ENCODE measurements around the gene NUP133.
"Not testable (repeated sequence)": the region's sequence is repeated elsewhere in the genome, so short reads cannot be mapped to it uniquely, and the experiment has no call there.

NUP133 gene

GRCh38 chr1:229508823-229509337, 739 bp upstream of the NUP133 start:
- DNase-seq: no peak

GRCh38 chr1:229507502-229507901, 639 bp downstream of the NUP133 start:
- no peak for DNase-seq

- DNase-seq: no peak
Measured at GRCh38 chr1:229506633-229507032, 1.5 kb downstream of the NUP133 start.

GRCh38 chr1:229495782-229496181, 12.4 kb downstream of the NUP133 start:
- no peak for DNase-seq

- DNase-seq: no peak
Measured at GRCh38 chr1:229487181-229487580, 21.0 kb downstream of the NUP133 start.

GRCh38 chr1:229485318-229485717, 22.8 kb downstream of the NUP133 start:
- no peak for DNase-seq

- no peak for DNase-seq
Measured at GRCh38 chr1:229482511-229482910, 25.6 kb downstream of the NUP133 start.

GRCh38 chr1:229480495-229480894, 27.6 kb downstream of the NUP133 start:
- no peak for DNase-seq

GRCh38 chr1:229479660-229480399, 28.3 kb downstream of the NUP133 start:
- DNase-seq: no peak

- DNase-seq: no peak
Measured at GRCh38 chr1:229478852-229479251, 29.3 kb downstream of the NUP133 start.

GRCh38 chr1:229475859-229476258, 32.3 kb downstream of the NUP133 start:
- DNase-seq: not testable (repeated sequence)

GRCh38 chr1:229474509-229474908, 33.6 kb downstream of the NUP133 start:
- no peak for DNase-seq

GRCh38 chr1:229471175-229471574, 37.0 kb downstream of the NUP133 start:
- no peak for DNase-seq

- DNase-seq: no peak
Measured at GRCh38 chr1:229470406-229471043, 37.6 kb downstream of the NUP133 start.

- DNase-seq: no peak
Measured at GRCh38 chr1:229466887-229467286, 41.3 kb downstream of the NUP133 start.

GRCh38 chr1:229464672-229465071, 43.5 kb downstream of the NUP133 start:
- no peak for DNase-seq

GRCh38 chr1:229461032-229461668, 47.0 kb downstream of the NUP133 start:
- no peak for DNase-seq

- DNase-seq: no peak
Measured at GRCh38 chr1:229459815-229460214, 48.3 kb downstream of the NUP133 start.

GRCh38 chr1:229457436-229457835, 50.7 kb downstream of the NUP133 start:
- no peak for DNase-seq

GRCh38 chr1:229456016-229456415, 52.1 kb downstream of the NUP133 start:
- no peak for DNase-seq

- no peak for DNase-seq
Measured at GRCh38 chr1:229454056-229454455, 54.1 kb downstream of the NUP133 start.

GRCh38 chr1:229452956-229453801, 55.0 kb downstream of the NUP133 start:
- DNase-seq: no peak

- no peak for DNase-seq
Measured at GRCh38 chr1:229448845-229449244, 59.3 kb downstream of the NUP133 start.
